ENCODE measurements around the gene MYO5C.
"Not testable (repeated sequence)": the region's sequence is repeated elsewhere in the genome, so short reads cannot be mapped to it uniquely, and the experiment has no call there.

The MYO5C gene

GRCh38 chr15:52241489-52241888, 54.1 kb downstream of the MYO5C start:
- DNase-seq, result no peak

GRCh38 chr15:52240166-52240565, 55.4 kb downstream of the MYO5C start:
- no peak for DNase-seq

- not testable (repeated sequence) for DNase-seq
Observed at GRCh38 chr15:52238989-52239525, 56.5 kb downstream of the MYO5C start.

- DNase-seq, result no peak
Observed at GRCh38 chr15:52238149-52238548, 57.5 kb downstream of the MYO5C start.

GRCh38 chr15:52236013-52236412, 59.6 kb downstream of the MYO5C start:
- DNase-seq, result no peak

- no peak for DNase-seq
Observed at GRCh38 chr15:52234596-52235541, 60.7 kb downstream of the MYO5C start.

GRCh38 chr15:52233405-52233804, 62.2 kb downstream of the MYO5C start:
- no peak for DNase-seq

GRCh38 chr15:52232327-52232726, 63.3 kb downstream of the MYO5C start:
- no peak for DNase-seq

GRCh38 chr15:52230073-52230472, 65.5 kb downstream of the MYO5C start:
- no peak for DNase-seq

- DNase-seq, result no peak
Observed at GRCh38 chr15:52228921-52229320, 66.7 kb downstream of the MYO5C start.

- peak; percentile 84 for DNase-seq
Observed at GRCh38 chr15:52227456-52227855, 68.1 kb downstream of the MYO5C start.

- no peak for DNase-seq
Observed at GRCh38 chr15:52225230-52225629, 70.4 kb downstream of the MYO5C start.

GRCh38 chr15:52224211-52224610, 71.4 kb downstream of the MYO5C start:
- peak; percentile 33 for DNase-seq

GRCh38 chr15:52221730-52222129, 73.9 kb downstream of the MYO5C start:
- DNase-seq, result peak; percentile 32

GRCh38 chr15:52220937-52221660, 74.5 kb downstream of the MYO5C start:
- peak; percentile 29 for DNase-seq

- DNase-seq, result no peak
Observed at GRCh38 chr15:52220251-52220650, 75.4 kb downstream of the MYO5C start.

GRCh38 chr15:52218816-52219215, 76.8 kb downstream of the MYO5C start:
- DNase-seq, result no peak

- DNase-seq, result no peak
Observed at GRCh38 chr15:52218371-52218770, 77.2 kb downstream of the MYO5C start.

GRCh38 chr15:52217186-52217585, 78.4 kb downstream of the MYO5C start:
- DNase-seq, result peak; percentile 34

- no peak for DNase-seq
Observed at GRCh38 chr15:52214553-52214952, 81.1 kb downstream of the MYO5C start.

- DNase-seq, result no peak
Observed at GRCh38 chr15:52213206-52213605, 82.4 kb downstream of the MYO5C start.

- peak; percentile 77 for DNase-seq
Observed at GRCh38 chr15:52208306-52208946, 87.2 kb downstream of the MYO5C start.

GRCh38 chr15:52207191-52207590, 88.4 kb downstream of the MYO5C start:
- DNase-seq, result no peak
